NT2/D1 (cell line): ENCODE measurements around the gene TRAF7.

Experiments
- SUZ12 ChIP-seq: IDR thresholded peaks from 2 replicates; pipeline ENCODE4 v1.6.1; 2011; ENCODE audit not compliant: insufficient read length, insufficient read depth; ENCODE audit errors: extremely low read depth
- YY1 ChIP-seq: IDR thresholded peaks from 2 replicates; pipeline ENCODE4 v1.6.1; 2011; ENCODE audit not compliant: insufficient read length, insufficient read depth
- ZNF274 ChIP-seq: IDR thresholded peaks from 2 replicates; pipeline ENCODE4 v1.6.1; 2011; ENCODE audit warnings: mild to moderate bottlenecking, low read depth, low read length

DNA sequence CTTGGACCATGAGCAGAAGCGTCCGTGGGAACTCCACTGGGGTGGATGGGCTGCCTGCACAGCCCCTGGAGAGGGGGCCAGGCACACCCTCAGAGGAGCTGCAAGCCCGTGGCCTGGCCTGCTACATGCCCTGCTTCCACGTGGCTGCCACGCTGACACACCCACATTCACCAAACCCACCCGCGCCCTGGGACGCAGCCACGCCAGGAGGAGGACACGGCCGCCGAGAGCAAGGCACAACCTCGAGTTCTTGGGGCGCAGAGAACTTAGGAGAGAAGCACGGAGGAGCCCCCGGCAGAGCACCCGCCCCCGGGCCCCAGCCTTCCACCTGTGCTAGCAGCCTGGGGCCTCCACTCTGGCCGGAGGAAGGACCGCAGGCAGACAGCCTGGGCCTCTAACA is 22.0 kb downstream of the TRAF7 start:
- TF ChIP-seq SUZ12 (no peak), ZNF274 (no peak), YY1 (no peak)
